Activated naive CD8-positive, alpha-beta T cell treated with anti-CD3 and anti-CD28 coated beads, Interleukin-2, amount 10 ng/mL, durations not matched to agents 7 days and 5 days (primary cell): ENCODE measurements around the gene MAPK8IP2. TPM values are rescaled to one million over a fixed set of nuclear protein-coding genes. Genes with fewer than 3 reads are reported as not detected.

Experiments
- ATAC-seq: fragments of 150-1000 bp; cut with Tn5 transposase; one replicate; pipeline ENCODE4 v1.10.0; 2021; ENCODE audit warnings: low read depth, moderate library complexity
- POLR2A ChIA-PET: fragments of 350-600 bp; sonication (Branson Sonifier 250); formaldehyde crosslinking; loops from one replicate; lab custom pipeline; 2021; ENCODE audit warnings: antibody characterized with exemption; lab: Charles Lee
- DNase-seq: peaks from one replicate; pipeline ENCODE4 v3.0.0; 2021
- H3K27ac Mint-ChIP-seq: one replicate; pipeline ENCODE4 v1.8.0; 2022; ENCODE audit warnings: mild to moderate bottlenecking, mixed read lengths
- H3K27me3 Mint-ChIP-seq: one replicate; pipeline ENCODE4 v1.8.0; 2022; ENCODE audit warnings: mild to moderate bottlenecking, moderate library complexity, mixed read lengths
- H3K36me3 Mint-ChIP-seq: one replicate; pipeline ENCODE4 v1.8.0; 2021; ENCODE audit warnings: mild to moderate bottlenecking, mixed read lengths
- H3K4me1 Mint-ChIP-seq: one replicate; pipeline ENCODE4 v1.8.0; 2021; ENCODE audit warnings: mixed read lengths
- H3K4me3 Mint-ChIP-seq: one replicate; pipeline ENCODE4 v1.8.0; 2022; ENCODE audit warnings: mild to moderate bottlenecking, moderate library complexity, mixed read lengths
- H3K9me3 Mint-ChIP-seq: one replicate; pipeline ENCODE4 v1.8.0; 2021; ENCODE audit warnings: mixed read lengths
- total RNA-seq, 2 experiments: library from RNA; stranded (reverse); gene quantifications; one replicate each; pipeline ENCODE4 v1.2.3, GENCODE V29; 2021

Gene MAPK8IP2
- total RNA-seq, 2 experiments from 2014 or later: 0.28 to 0.39 TPM

GRCh38 chr22:50586416-50586815, 14.2 kb upstream of the MAPK8IP2 start:
- Mint-ChIP-seq H3K27ac (no peak overlapping the region), H3K4me1 (peaks cover 7% of the 10 kb centered on the region), H3K27me3 (peaks cover 1% of the 10 kb centered on the region), H3K9me3 (no peaks in the 10 kb centered on the region), H3K36me3 (peaks cover 2% of the 10 kb centered on the region), H3K4me3 (no peak overlapping the region)
- ATAC-seq (no peak), DNase-seq (no peak)
- POLR2A ChIA-PET: no interaction called here

- no peak overlapping the region for H3K4me3 Mint-ChIP-seq
- peaks cover 3% of the 10 kb centered on the region for H3K36me3 Mint-ChIP-seq
- no peak for DNase-seq
- no peak for ATAC-seq
- peaks cover 7% of the 10 kb centered on the region for H3K4me1 Mint-ChIP-seq
- H3K9me3 Mint-ChIP-seq: no peaks in the 10 kb centered on the region
- H3K27ac Mint-ChIP-seq: no peak overlapping the region
- H3K27me3 Mint-ChIP-seq: peaks cover 4% of the 10 kb centered on the region
- POLR2A ChIA-PET: no interaction called here
These were observed 13.2 kb upstream of the MAPK8IP2 start for GRCh38 chr22:50587407-50587806.

- Mint-ChIP-seq H3K27ac (no peak overlapping the region), H3K9me3 (no peaks in the 10 kb centered on the region), H3K27me3 (peaks cover 24% of the 10 kb centered on the region), H3K36me3 (peaks cover 1% of the 10 kb centered on the region), H3K4me1 (peaks cover 3% of the 10 kb centered on the region), H3K4me3 (no peak overlapping the region)
- no peak for ATAC-seq
- DNase-seq: no peak
- POLR2A ChIA-PET: no interaction called here
These were observed 5.4 kb upstream of the MAPK8IP2 start for GRCh38 chr22:50595189-50595588.

- POLR2A ChIA-PET: no interaction called here
- ATAC-seq: no peak
- no peaks in the 10 kb centered on the region for H3K9me3 Mint-ChIP-seq
These were observed 3.5 kb upstream of the MAPK8IP2 start for GRCh38 chr22:50597097-50597496.

GRCh38 chr22:50599816-50600455, 657 bp upstream of the MAPK8IP2 start:
- Mint-ChIP-seq H3K27ac (no peak overlapping the region), H3K36me3 (no peaks in the 10 kb centered on the region), H3K27me3 (peaks cover 44% of the 10 kb centered on the region), H3K4me1 (peaks cover 4% of the 10 kb centered on the region), H3K9me3 (no peaks in the 10 kb centered on the region), H3K4me3 (peak overlapping the region; percentile 62)
- peak; percentile 79 for ATAC-seq
- DNase-seq: peak; percentile 87
- POLR2A ChIA-PET: interaction anchor here (0.6 to 1.4 kb wide), 5 partner anchors 13 to 70 kb away, joined by 3 to 4 read pairs (median 3); partner anchors contain the start of gene TYMP

More at GRCh38 chr22:50597097-50597496, 3.5 kb upstream of the MAPK8IP2 start:
- Mint-ChIP-seq H3K4me1 (peaks cover 4% of the 10 kb centered on the region), H3K27me3 (peaks cover 32% of the 10 kb centered on the region), H3K27ac (no peak overlapping the region), H3K36me3 (peaks cover under 1% of the 10 kb centered on the region), H3K4me3 (no peak overlapping the region)
- DNase-seq: no peak

- Mint-ChIP-seq H3K27me3 (peaks cover 47% of the 10 kb centered on the region), H3K36me3 (no peaks in the 10 kb centered on the region), H3K9me3 (no peaks in the 10 kb centered on the region), H3K27ac (no peak overlapping the region), H3K4me3 (peak overlapping the region; percentile 54), H3K4me1 (peaks cover 4% of the 10 kb centered on the region)
- ATAC-seq: no peak
- POLR2A ChIA-PET: interaction anchor here (1.2 kb wide), 1 partner anchor 71 kb away, joined by 3 read pairs; the partner anchor contains the start of gene TYMP
- DNase-seq: no peak
These were observed 525 bp downstream of the MAPK8IP2 start for GRCh38 chr22:50600967-50601668.

GRCh38 chr22:50601669-50602337, 1.2 kb downstream of the MAPK8IP2 start:
- Mint-ChIP-seq H3K4me1 (peaks cover 4% of the 10 kb centered on the region), H3K27me3 (peaks cover 51% of the 10 kb centered on the region), H3K36me3 (no peaks in the 10 kb centered on the region), H3K27ac (no peak overlapping the region), H3K4me3 (peak overlapping the region; percentile 54), H3K9me3 (no peaks in the 10 kb centered on the region)
- no peak for ATAC-seq
- POLR2A ChIA-PET: interaction anchor here (1.2 kb wide), 1 partner anchor 72 kb away, joined by 3 read pairs; the partner anchor contains the start of gene TYMP
- DNase-seq: no peak

- H3K36me3 Mint-ChIP-seq: no peaks in the 10 kb centered on the region
- peaks cover 48% of the 10 kb centered on the region for H3K27me3 Mint-ChIP-seq
- H3K27ac Mint-ChIP-seq: no peak overlapping the region
- no peak overlapping the region for H3K4me3 Mint-ChIP-seq
- POLR2A ChIA-PET: interaction anchor here (1.2 kb wide), 1 partner anchor 72 kb away, joined by 3 read pairs; the partner anchor contains the start of gene TYMP
- H3K9me3 Mint-ChIP-seq: no peaks in the 10 kb centered on the region
- DNase-seq (no peak), ATAC-seq (no peak)
- peaks cover 4% of the 10 kb centered on the region for H3K4me1 Mint-ChIP-seq
These were observed 1.7 kb downstream of the MAPK8IP2 start for GRCh38 chr22:50602338-50602700.

GRCh38 chr22:50603511-50604255, 3.1 kb downstream of the MAPK8IP2 start:
- DNase-seq (no peak), ATAC-seq (no peak)
- POLR2A ChIA-PET: no interaction called here
- Mint-ChIP-seq H3K27me3 (peaks cover 47% of the 10 kb centered on the region), H3K36me3 (no peaks in the 10 kb centered on the region), H3K4me3 (no peak overlapping the region), H3K9me3 (no peaks in the 10 kb centered on the region), H3K27ac (no peak overlapping the region), H3K4me1 (peaks cover 4% of the 10 kb centered on the region)

GRCh38 chr22:50604256-50605001, 3.8 kb downstream of the MAPK8IP2 start:
- Mint-ChIP-seq H3K9me3 (no peaks in the 10 kb centered on the region), H3K4me1 (peaks cover 4% of the 10 kb centered on the region), H3K27me3 (peaks cover 45% of the 10 kb centered on the region), H3K36me3 (no peaks in the 10 kb centered on the region), H3K27ac (no peak overlapping the region), H3K4me3 (no peak overlapping the region)
- DNase-seq: no peak
- ATAC-seq: no peak
- POLR2A ChIA-PET: no interaction called here

GRCh38 chr22:50605002-50605612, 4.5 kb downstream of the MAPK8IP2 start:
- Mint-ChIP-seq H3K27ac (no peak overlapping the region), H3K9me3 (no peaks in the 10 kb centered on the region), H3K4me1 (peaks cover 1% of the 10 kb centered on the region), H3K27me3 (peaks cover 38% of the 10 kb centered on the region), H3K4me3 (no peak overlapping the region), H3K36me3 (no peaks in the 10 kb centered on the region)
- ATAC-seq: no peak
- DNase-seq: no peak
- POLR2A ChIA-PET: no interaction called here

- H3K9me3 Mint-ChIP-seq: no peaks in the 10 kb centered on the region
- POLR2A ChIA-PET: no interaction called here
- no peak overlapping the region for H3K4me3 Mint-ChIP-seq
- H3K27ac Mint-ChIP-seq: no peak overlapping the region
- peaks cover 1% of the 10 kb centered on the region for H3K4me1 Mint-ChIP-seq
- DNase-seq (no peak), ATAC-seq (no peak)
- H3K27me3 Mint-ChIP-seq: peaks cover 37% of the 10 kb centered on the region
- no peaks in the 10 kb centered on the region for H3K36me3 Mint-ChIP-seq
These were observed 5.1 kb downstream of the MAPK8IP2 start for GRCh38 chr22:50605613-50606074.
